ENCODE results near the gene RPS6KA4.
"Not testable (repeated sequence)": the region's sequence is repeated elsewhere in the genome, so short reads cannot be mapped to it uniquely, and the experiment has no call there.

RPS6KA4 gene

GRCh38 chr11:64391839-64392238 lies 32.9 kb downstream of the RPS6KA4 start:
- DNase-seq, result no peak

GRCh38 chr11:64395545-64396078 lies 36.6 kb downstream of the RPS6KA4 start:
- no peak for DNase-seq

- no peak for DNase-seq
Observed at GRCh38 chr11:64396079-64396591, 37.2 kb downstream of the RPS6KA4 start.

- no peak for DNase-seq
Observed at GRCh38 chr11:64400102-64400501, 41.1 kb downstream of the RPS6KA4 start.

GRCh38 chr11:64400667-64401066 lies 41.7 kb downstream of the RPS6KA4 start:
- no peak for DNase-seq

GRCh38 chr11:64401775-64402174 lies 42.8 kb downstream of the RPS6KA4 start:
- no peak for DNase-seq

- no peak for DNase-seq
Observed at GRCh38 chr11:64403106-64403505, 44.1 kb downstream of the RPS6KA4 start.

- DNase-seq, result no peak
Observed at GRCh38 chr11:64406221-64406946, 47.4 kb downstream of the RPS6KA4 start.

GRCh38 chr11:64407221-64407620 lies 48.3 kb downstream of the RPS6KA4 start:
- no peak for DNase-seq

GRCh38 chr11:64407630-64408029 lies 48.7 kb downstream of the RPS6KA4 start:
- no peak for DNase-seq

GRCh38 chr11:64409278-64409677 lies 50.3 kb downstream of the RPS6KA4 start:
- no peak for DNase-seq

- DNase-seq, result no peak
Observed at GRCh38 chr11:64409707-64410403, 50.9 kb downstream of the RPS6KA4 start.

- DNase-seq, result no peak
Observed at GRCh38 chr11:64410404-64410734, 51.4 kb downstream of the RPS6KA4 start.

- DNase-seq, result no peak
Observed at GRCh38 chr11:64413417-64413816, 54.5 kb downstream of the RPS6KA4 start.

GRCh38 chr11:64415286-64415685 lies 56.3 kb downstream of the RPS6KA4 start:
- DNase-seq, result no peak

- DNase-seq, result no peak
Observed at GRCh38 chr11:64415996-64416728, 57.2 kb downstream of the RPS6KA4 start.

GRCh38 chr11:64418233-64418632 lies 59.3 kb downstream of the RPS6KA4 start:
- not testable (repeated sequence) for DNase-seq

GRCh38 chr11:64419257-64419790 lies 60.4 kb downstream of the RPS6KA4 start:
- no peak for DNase-seq

- no peak for DNase-seq
Observed at GRCh38 chr11:64419818-64420485, 61.0 kb downstream of the RPS6KA4 start.

All from NCI-H1092 treated with DMSO at 0.1 percent for 48 hours (cell line).